GM12878 (cell line): ENCODE measurements around the gene KCNJ16. TPM values are rescaled to one million over a fixed set of nuclear protein-coding genes. Genes with fewer than 3 reads are reported as not detected.

Experiments used
- ATAC-seq: fragments of 200-7000 bp; cut with Tn5 transposase; 3 replicates; pipeline ENCODE4 v1.9.1; 2020; ENCODE audit warnings: mild to moderate bottlenecking, moderate library complexity
- BruUV-seq: library from RNA; stranded (reverse); fragments of 400-500 nt; replicated peaks from 2 replicates; lab custom pipeline; 2021; lab: Mats Ljungman, UMichigan
- CTCF ChIA-PET: fragments of 300-600 bp; sonication (Branson Sonifier 250); formaldehyde crosslinking; extraction: SDS; loops from one replicate; lab custom pipeline; 2021; ENCODE audit warnings: inconsistent platforms; lab: Yijun Ruan, JAX
- POLR2A ChIA-PET: fragments of 350-600 bp; formaldehyde crosslinking; extraction: SDS; loops from one replicate; lab custom pipeline; 2021; ENCODE audit warnings: inconsistent platforms; lab: Charles Lee
- RAD21 ChIA-PET: fragments of 300-600 bp; sonication (Branson Sonifier 250); formaldehyde crosslinking; loops from one replicate; lab custom pipeline; 2023; ENCODE audit warnings: antibody characterized with exemption; ENCODE audit not compliant: unreplicated experiment; lab: Charles Lee
- SMC1A ChIA-PET: fragments of 300-600 bp; sonication (Branson Sonifier 250); formaldehyde crosslinking; loops from one replicate; lab custom pipeline; 2023; ENCODE audit not compliant: unreplicated experiment, uncharacterized antibody; lab: Charles Lee
- DNase-seq: peaks from one replicate; pipeline ENCODE4 v3.0.0-alpha.2; 2011; ENCODE audit warnings: low read depth, low spot score
- FAIRE-seq: peaks from 3 replicates; lab custom pipeline; 2011; peaks lifted over from hg19 to GRCh38; lab: Jason Lieb, UNC
- H2AFZ ChIP-seq: 2 replicates; pipeline ENCODE4 v1.6.0; 2011; ENCODE audit warnings: low read depth, low read length, control low read depth; ENCODE audit not compliant: control insufficient read depth
- H3K27ac ChIP-seq: 2 replicates; pipeline ENCODE4 v1.5.1; 2011; ENCODE audit warnings: control low read depth; ENCODE audit not compliant: control insufficient read depth, insufficient read depth
- H3K27me3 ChIP-seq, 2 experiments: replicated peaks in 1 of 2; 2 replicates each; pipeline versions ENCODE4 v1.6.0 to v1.6.1; 2011; ENCODE audit warnings: low read length in 1 of 2; ENCODE audit not compliant: control insufficient read depth in 2 of 2, insufficient read depth in 2 of 2
- H3K36me3 ChIP-seq, 2 experiments: 2 replicates each; pipeline ENCODE4 v1.5.1; 2011; ENCODE audit warnings: low read length in 1 of 2; ENCODE audit not compliant: control insufficient read depth in 2 of 2, insufficient read depth in 2 of 2
- H3K4me1 ChIP-seq: 2 replicates; pipeline ENCODE4 v1.6.1; 2011; ENCODE audit warnings: mild to moderate bottlenecking, low read length, moderate library complexity, mixed read lengths; ENCODE audit not compliant: control insufficient read depth, insufficient read depth
- H3K4me2 ChIP-seq: 2 replicates; pipeline ENCODE4 v1.6.0; 2011; ENCODE audit warnings: control low read depth; ENCODE audit not compliant: control insufficient read depth, insufficient read depth
- H3K4me3 ChIP-seq: fragments of 200-600 bp; sonication (generic); 2 replicates; pipeline ENCODE4 v1.5.1; 2016
- H3K79me2 ChIP-seq: 2 replicates; pipeline ENCODE4 v1.6.0; 2011; ENCODE audit warnings: low read length; ENCODE audit not compliant: control insufficient read depth, insufficient read depth
- H3K9ac ChIP-seq: 2 replicates; pipeline ENCODE4 v1.8.0; 2011; ENCODE audit warnings: low read length, control low read depth, mixed read lengths; ENCODE audit not compliant: control insufficient read depth, insufficient read depth
- H3K9me3 ChIP-seq: replicated peaks from 3 replicates; pipeline ENCODE4 v1.5.1; 2011; ENCODE audit warnings: mild to moderate bottlenecking, low read length; ENCODE audit not compliant: control insufficient read depth, insufficient read depth
- H4K20me1 ChIP-seq: 2 replicates; pipeline ENCODE4 v1.6.0; 2011; ENCODE audit not compliant: control insufficient read depth, insufficient read depth
- BHLHE40 ChIP-seq, 2 experiments: fragments of 450-650 bp in 1 of 2; IDR thresholded peaks; 2 replicates each; pipeline ENCODE4 v1.6.1; 2011 to 2017; ENCODE audit warnings: low read depth in 2 of 2, borderline replicate concordance in 1 of 2, improper control_type of control experiment in 1 of 2, low read length in 1 of 2, mild to moderate bottlenecking in 1 of 2
- CBX5 ChIP-seq: sonication (generic); IDR thresholded peaks from 2 replicates; pipeline ENCODE4 v1.6.1; 2016; ENCODE audit warnings: low read depth, moderate library complexity, mild to moderate bottlenecking, inconsistent platforms
- RUNX3 ChIP-seq: IDR thresholded peaks from 2 replicates; pipeline ENCODE4 v1.6.1; 2012; ENCODE audit warnings: low read length, inconsistent platforms
- WGBS: methylation state at CpG from one replicate; pipeline ENCODE4 v1.1.6; 2016; ENCODE audit warnings: low lambda C conversion rate; ENCODE audit not compliant: insufficient replicate concordance, insufficient coverage; ENCODE audit errors: missing lambda C conversion rate; 5-methylcytosine and 5-hydroxymethylcytosine counted together
- in situ Hi-C: fragments of 300-500 bp; cut with MboI; formaldehyde crosslinking; loops from 9 replicates; pipeline ENCODE4 v1.14.3; 2018; ENCODE audit warnings: mixed read lengths
- intact Hi-C: fragments of 100-400 bp; cut with micrococcal nuclease; formaldehyde crosslinking; loops from one replicate; pipeline ENCODE4 v1.14.2; 2022; ENCODE audit not compliant: unreplicated experiment
- polyA plus RNA-seq, 11 experiments: library from polyadenylated mRNA; depleted of rRNA in 4 of 11; unstranded in 6 of 11; stranded (reverse) in 5 of 11; fragments of >200 nt; fragmentation: Nextera tagmentation in 4 of 11; fragmentation: Illumina TruSeq in 1 of 11; extraction: Ambion mirVana in 4 of 11; extraction: Trizol in 1 of 11; gene quantifications; 1 replicate in 1 of 11; 2 replicates in 10 of 11; pipeline versions ENCODE4 v1.2.1 to v1.2.3, GENCODE V29; 2011 to 2016; ENCODE audit warnings: inconsistent platforms in 2 of 11, missing spikeins in 2 of 11, low read depth in 1 of 11
- total RNA-seq, 4 experiments: library from RNA; depleted of rRNA in 3 of 4; stranded (reverse); fragments of >200 nt in 3 of 4; fragmentation: Illumina TruSeq in 1 of 4; extraction: Trizol in 1 of 4; gene quantifications; 2 replicates each; pipeline versions ENCODE4 v1.2.1 to v1.2.3, GENCODE V29; 2013 to 2021
- TF ChIP-seq, protein P1 (sequence below): fragments of 450-650 bp; IDR thresholded peaks from 2 replicates; pipeline ENCODE4 v1.6.1; 2018; ENCODE audit warnings: mild to moderate bottlenecking, low read depth, moderate library complexity; ENCODE audit not compliant: partially characterized antibody

KCNJ16 gene
- total and polyA plus RNA-seq, 10 of the 15 experiments (the other 5 are each of a cell fraction or from before 2014, with no cell fraction given): 0.08 to 0.24 (median 0.20) TPM; not detected in 7

DNA sequence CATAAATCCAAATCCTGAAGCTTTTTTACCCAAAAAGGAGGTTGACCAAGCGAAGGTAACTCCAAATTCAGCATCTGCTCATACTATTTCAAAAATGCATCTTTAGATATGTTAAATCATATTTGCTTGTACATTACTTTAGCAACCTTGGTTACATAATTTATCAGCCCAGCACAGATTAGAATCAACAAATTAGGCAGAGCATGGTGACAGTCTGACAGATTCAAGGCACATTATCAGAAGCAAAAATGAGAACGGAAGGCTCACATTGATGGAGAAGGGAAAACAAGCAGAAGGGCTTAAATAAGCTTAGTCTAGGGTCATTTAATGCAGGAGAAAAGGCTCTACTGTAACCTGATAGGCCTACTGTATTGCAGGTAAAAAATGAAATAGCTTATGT, 90.4 kb downstream of the KCNJ16 start:
- in situ Hi-C loops (no loop called here), intact Hi-C loops (loop anchor here (5.0 kb wide), 2 partner anchors 77 to 387 kb away; no protein-coding TSS in a partner anchor)
- no peaks in the 10 kb centered on the region for H3K9me3 ChIP-seq
- 17% methylated on average over 2 of the region's 2 CpGs for WGBS
- no peaks in the 10 kb centered on the region for H3K79me2 ChIP-seq
- no peak overlapping the region for H3K27ac ChIP-seq
- CTCF ChIA-PET: interaction anchor here (1.2 to 5.4 kb wide), 3 partner anchors 13 to 557 kb away, joined by 3 to 47 read pairs (median 4); no protein-coding TSS in a partner anchor
- peaks cover 0 to 10% of the 10 kb centered on the region in 2 experiments; a peak in 1 of 4 replicates for H3K27me3 ChIP-seq
- no peak overlapping the region for H3K4me2 ChIP-seq
- SMC1A ChIA-PET: interaction anchor here (0.6 to 3.6 kb wide), 5 partner anchors 13 to 458 kb away, joined by 3 to 19 read pairs (median 3); no protein-coding TSS in a partner anchor
- DNase-seq (no peak), FAIRE-seq (peak; percentile 56), ATAC-seq (no peak)
- H2AFZ ChIP-seq: no peak overlapping the region
- peaks cover 8% of the 10 kb centered on the region for H3K4me1 ChIP-seq
- H4K20me1 ChIP-seq: no peaks in the 10 kb centered on the region
- no TSS peak for BruUV-seq
- POLR2A ChIA-PET: interaction anchor here (0.6 kb wide), 1 partner anchor 46 kb away, joined by 3 read pairs; no protein-coding TSS in a partner anchor
- no peaks in the 10 kb centered on the region for H3K36me3 ChIP-seq
- TF ChIP-seq, protein P1, sequence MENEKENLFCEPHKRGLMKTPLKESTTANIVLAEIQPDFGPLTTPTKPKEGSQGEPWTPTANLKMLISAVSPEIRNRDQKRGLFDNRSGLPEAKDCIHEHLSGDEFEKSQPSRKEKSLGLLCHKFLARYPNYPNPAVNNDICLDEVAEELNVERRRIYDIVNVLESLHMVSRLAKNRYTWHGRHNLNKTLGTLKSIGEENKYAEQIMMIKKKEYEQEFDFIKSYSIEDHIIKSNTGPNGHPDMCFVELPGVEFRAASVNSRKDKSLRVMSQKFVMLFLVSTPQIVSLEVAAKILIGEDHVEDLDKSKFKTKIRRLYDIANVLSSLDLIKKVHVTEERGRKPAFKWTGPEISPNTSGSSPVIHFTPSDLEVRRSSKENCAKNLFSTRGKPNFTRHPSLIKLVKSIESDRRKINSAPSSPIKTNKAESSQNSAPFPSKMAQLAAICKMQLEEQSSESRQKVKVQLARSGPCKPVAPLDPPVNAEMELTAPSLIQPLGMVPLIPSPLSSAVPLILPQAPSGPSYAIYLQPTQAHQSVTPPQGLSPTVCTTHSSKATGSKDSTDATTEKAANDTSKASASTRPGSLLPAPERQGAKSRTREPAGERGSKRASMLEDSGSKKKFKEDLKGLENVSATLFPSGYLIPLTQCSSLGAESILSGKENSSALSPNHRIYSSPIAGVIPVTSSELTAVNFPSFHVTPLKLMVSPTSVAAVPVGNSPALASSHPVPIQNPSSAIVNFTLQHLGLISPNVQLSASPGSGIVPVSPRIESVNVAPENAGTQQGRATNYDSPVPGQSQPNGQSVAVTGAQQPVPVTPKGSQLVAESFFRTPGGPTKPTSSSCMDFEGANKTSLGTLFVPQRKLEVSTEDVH: no peak
- TF ChIP-seq CBX5: no peak
- TF ChIP-seq BHLHE40 (IDR thresholded peaks at IDR 0.05; ENCODE audit: borderline replicate concordance in 1 of 2, low read depth in 2 of 2, low read length in 1 of 2): no peak
- TF ChIP-seq RUNX3: no peak
- TF ChIP-seq, all 136 proteins: peak for 0
- Histone ChIP-seq H3K9ac (no peak overlapping the region), H3K4me3 (no peak overlapping the region)
- RAD21 ChIA-PET: interaction anchor here (1.5 to 3.8 kb wide), 3 partner anchors 10 to 558 kb away, joined by 4 to 19 read pairs (median 5); no protein-coding TSS in a partner anchor
